Measurements from ENCODE around the gene ADTRP. TPM values are rescaled to one million over a fixed set of nuclear protein-coding genes. Genes with fewer than 3 reads are reported as not detected.

Gene ADTRP
- polyA plus RNA-seq, 2 donors = 0.31 to 0.35 TPM

DNA sequence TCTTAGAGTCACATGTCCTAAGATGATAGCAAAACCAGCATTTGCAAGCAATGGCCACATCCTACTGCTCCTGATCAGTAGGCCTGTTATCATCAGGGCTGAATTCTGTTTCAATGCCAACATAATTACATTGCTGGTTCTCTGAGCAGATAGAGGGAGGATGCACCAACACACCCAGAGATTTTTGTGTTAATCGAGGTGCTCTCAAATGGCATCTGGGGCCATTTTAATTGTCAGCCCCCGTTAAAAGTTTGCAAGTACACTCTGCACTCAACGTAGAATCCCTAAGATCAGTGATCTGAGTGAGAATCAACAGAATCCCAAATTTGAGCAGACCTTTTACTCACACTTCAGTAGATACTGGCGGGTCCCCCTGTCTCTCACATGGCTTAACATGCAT lies 24.8 kb downstream of the ADTRP start:
- Histone ChIP-seq H3K27ac (ENCODE audit: low read depth in 2 of 2, low read length in 1 of 2) (no peak overlapping the region), H3K9me3 (ENCODE audit: control insufficient read depth in 2 of 2, insufficient read depth in 1 of 2, low read depth in 1 of 2, low read length in 1 of 2) (no peaks in the 10 kb centered on the region), H3K4me3 (ENCODE audit: low read depth in 1 of 2, low read length in 2 of 2) (no peak overlapping the region), H3K27me3 (ENCODE audit: control insufficient read depth in 1 of 2, insufficient read depth in 2 of 2, low read length in 2 of 2) (no peaks in the 10 kb centered on the region), H3K4me1 (ENCODE audit: control insufficient read depth in 2 of 2, insufficient read depth in 2 of 2, low read length in 1 of 2) (peaks cover 0 to under 1% of the 10 kb centered on the region in 2 donors), H3K36me3 (ENCODE audit: control insufficient read depth in 2 of 2, insufficient read depth in 2 of 2, low read length in 1 of 2) (no peaks in the 10 kb centered on the region)
- WGBS, 2 donors = 90 to 95% methylated on average over 4 of the region's 4 CpGs

DNA sequence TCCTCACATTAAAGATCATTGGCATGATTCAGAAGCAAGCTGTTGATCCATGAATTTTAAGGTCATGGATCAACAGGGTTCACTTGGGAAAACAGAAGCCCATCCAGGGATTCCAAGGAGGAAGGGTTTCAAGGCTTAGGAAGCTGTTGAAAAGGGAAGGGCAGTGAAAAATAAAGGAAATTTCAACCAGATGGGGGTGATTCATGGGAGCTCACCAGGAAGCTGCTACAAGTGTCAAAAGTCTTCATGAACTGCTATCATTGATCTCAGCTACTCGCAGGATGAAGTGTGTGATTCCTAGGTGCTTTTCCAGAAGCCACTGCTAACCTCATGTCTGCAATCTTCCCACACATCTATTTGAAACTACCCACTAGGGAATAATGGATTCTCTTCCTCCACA lies 26.2 kb downstream of the ADTRP start:
- Histone ChIP-seq H3K27me3 (ENCODE audit: control insufficient read depth in 1 of 2, insufficient read depth in 2 of 2, low read length in 2 of 2) (no peaks in the 10 kb centered on the region), H3K27ac (ENCODE audit: low read depth in 2 of 2, low read length in 1 of 2) (no peak overlapping the region), H3K36me3 (ENCODE audit: control insufficient read depth in 2 of 2, insufficient read depth in 2 of 2, low read length in 1 of 2) (no peaks in the 10 kb centered on the region), H3K9me3 (ENCODE audit: control insufficient read depth in 2 of 2, insufficient read depth in 1 of 2, low read depth in 1 of 2, low read length in 1 of 2) (no peaks in the 10 kb centered on the region), H3K4me1 (ENCODE audit: control insufficient read depth in 2 of 2, insufficient read depth in 2 of 2, low read length in 1 of 2) (peaks cover 0 to 3% of the 10 kb centered on the region in 2 donors), H3K4me3 (ENCODE audit: low read depth in 1 of 2, low read length in 2 of 2) (no peak overlapping the region)
- whole genome bisulfite sequencing, 2 donors = 76 to 79% methylated on average over 1 of the region's 1 CpG

DNA sequence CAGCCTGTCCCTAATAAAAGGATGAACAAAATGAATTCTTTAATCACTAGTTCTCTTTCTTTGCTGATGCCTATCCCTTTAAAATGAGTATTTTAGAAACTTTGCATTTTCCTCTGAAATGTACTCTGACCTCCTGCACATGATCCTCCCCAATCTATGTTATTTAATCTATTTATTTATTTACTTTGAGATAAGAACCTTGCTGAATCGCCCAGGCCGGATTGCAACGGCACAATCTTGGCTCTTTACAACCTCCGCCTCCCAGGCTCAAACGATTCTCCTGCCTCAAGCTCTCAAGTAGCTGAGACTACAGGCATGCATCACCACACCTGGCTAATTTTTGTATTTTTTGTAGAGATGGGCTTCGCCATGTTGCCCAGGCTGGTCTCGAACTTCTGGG lies 27.9 kb downstream of the ADTRP start:
- Histone ChIP-seq H3K27ac (ENCODE audit: low read depth in 2 of 2, low read length in 1 of 2) (no peak overlapping the region), H3K4me1 (ENCODE audit: control insufficient read depth in 2 of 2, insufficient read depth in 2 of 2, low read length in 1 of 2) (peaks cover 0 to 3% of the 10 kb centered on the region in 2 donors), H3K4me3 (ENCODE audit: low read depth in 1 of 2, low read length in 2 of 2) (no peak overlapping the region), H3K27me3 (ENCODE audit: control insufficient read depth in 1 of 2, insufficient read depth in 2 of 2, low read length in 2 of 2) (no peaks in the 10 kb centered on the region), H3K9me3 (ENCODE audit: control insufficient read depth in 2 of 2, insufficient read depth in 1 of 2, low read depth in 1 of 2, low read length in 1 of 2) (no peaks in the 10 kb centered on the region), H3K36me3 (ENCODE audit: control insufficient read depth in 2 of 2, insufficient read depth in 2 of 2, low read length in 1 of 2) (no peaks in the 10 kb centered on the region)
- 59 to 69% methylated on average over 7 of the region's 7 CpGs for WGBS, 2 donors

DNA sequence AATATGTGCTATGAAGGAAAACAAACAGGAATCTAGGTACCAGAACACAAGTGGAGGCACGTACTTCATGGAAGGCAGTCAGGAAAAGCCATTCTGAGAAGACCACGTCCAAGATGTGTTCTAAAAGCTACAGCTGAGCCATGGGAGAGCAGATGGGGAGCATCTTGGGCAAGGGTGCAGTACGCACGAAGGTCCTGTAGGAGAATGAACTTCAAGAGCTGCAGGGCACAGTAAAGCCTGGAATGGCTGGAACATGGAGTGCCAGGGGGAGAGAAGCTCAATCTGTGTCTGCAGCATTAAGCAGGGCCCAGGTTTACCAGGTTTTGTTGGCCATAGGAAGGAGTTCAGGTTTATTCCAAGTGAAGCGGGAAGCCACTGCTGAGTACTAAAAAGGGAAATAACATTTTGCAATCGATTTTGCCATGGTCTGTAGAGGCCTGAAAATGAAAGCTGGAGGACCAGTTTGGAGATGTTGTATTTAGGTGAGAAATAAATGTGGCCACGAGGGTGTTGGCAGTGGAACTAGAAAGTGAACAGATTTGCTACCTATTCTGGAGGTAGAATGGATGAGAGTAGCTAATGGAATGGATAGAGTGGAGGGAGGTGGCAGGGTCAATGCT lies 29.9 kb downstream of the ADTRP start:
- no peaks in the 10 kb centered on the region for H3K27me3 ChIP-seq (ENCODE audit: control insufficient read depth in 1 of 2, insufficient read depth in 2 of 2, low read length in 2 of 2)
- H3K4me1 ChIP-seq (ENCODE audit: control insufficient read depth in 2 of 2, insufficient read depth in 2 of 2, low read length in 1 of 2) = peaks cover 0 to 3% of the 10 kb centered on the region in 2 donors
- WGBS, 2 donors = 84 to 89% methylated on average over 7 of the region's 7 CpGs
- no peak overlapping the region for H3K4me3 ChIP-seq (ENCODE audit: low read depth in 1 of 2, low read length in 2 of 2)
- H3K36me3 ChIP-seq (ENCODE audit: control insufficient read depth in 2 of 2, insufficient read depth in 2 of 2, low read length in 1 of 2) = no peaks in the 10 kb centered on the region
- no peaks in the 10 kb centered on the region for H3K9me3 ChIP-seq (ENCODE audit: control insufficient read depth in 2 of 2, insufficient read depth in 1 of 2, low read depth in 1 of 2, low read length in 1 of 2)
- H3K27ac ChIP-seq (ENCODE audit: low read depth in 2 of 2, low read length in 1 of 2) = no peak overlapping the region

DNA sequence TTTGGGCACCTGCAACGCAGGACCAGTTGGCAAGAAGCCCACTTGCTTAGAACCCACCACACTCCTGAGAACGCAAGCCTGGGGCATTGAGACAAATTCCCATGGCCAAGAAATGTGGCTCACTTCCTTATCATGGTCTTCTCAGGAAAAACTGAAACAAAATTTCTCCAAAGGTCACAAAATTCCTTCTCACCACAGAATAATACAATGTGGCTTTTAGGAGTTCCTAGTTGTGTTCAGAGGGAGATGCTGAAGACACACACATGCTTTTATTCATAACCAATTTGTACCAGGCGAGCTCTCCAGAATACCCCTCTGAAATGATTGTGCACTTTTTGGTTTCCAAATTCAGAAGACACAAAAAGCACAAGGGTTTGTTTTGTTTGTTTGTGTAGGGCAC lies 31.6 kb downstream of the ADTRP start:
- no peaks in the 10 kb centered on the region for H3K27me3 ChIP-seq (ENCODE audit: control insufficient read depth in 1 of 2, insufficient read depth in 2 of 2, low read length in 2 of 2)
- H3K27ac ChIP-seq (ENCODE audit: low read depth in 2 of 2, low read length in 1 of 2) = no peak overlapping the region
- no peaks in the 10 kb centered on the region for H3K9me3 ChIP-seq (ENCODE audit: control insufficient read depth in 2 of 2, insufficient read depth in 1 of 2, low read depth in 1 of 2, low read length in 1 of 2)
- WGBS, 2 donors = 89 to 94% methylated on average over 3 of the region's 3 CpGs
- peaks cover 0 to 3% of the 10 kb centered on the region in 2 donors for H3K4me1 ChIP-seq (ENCODE audit: control insufficient read depth in 2 of 2, insufficient read depth in 2 of 2, low read length in 1 of 2)
- H3K36me3 ChIP-seq (ENCODE audit: control insufficient read depth in 2 of 2, insufficient read depth in 2 of 2, low read length in 1 of 2) = no peaks in the 10 kb centered on the region
- no peak overlapping the region for H3K4me3 ChIP-seq (ENCODE audit: low read depth in 1 of 2, low read length in 2 of 2)

DNA sequence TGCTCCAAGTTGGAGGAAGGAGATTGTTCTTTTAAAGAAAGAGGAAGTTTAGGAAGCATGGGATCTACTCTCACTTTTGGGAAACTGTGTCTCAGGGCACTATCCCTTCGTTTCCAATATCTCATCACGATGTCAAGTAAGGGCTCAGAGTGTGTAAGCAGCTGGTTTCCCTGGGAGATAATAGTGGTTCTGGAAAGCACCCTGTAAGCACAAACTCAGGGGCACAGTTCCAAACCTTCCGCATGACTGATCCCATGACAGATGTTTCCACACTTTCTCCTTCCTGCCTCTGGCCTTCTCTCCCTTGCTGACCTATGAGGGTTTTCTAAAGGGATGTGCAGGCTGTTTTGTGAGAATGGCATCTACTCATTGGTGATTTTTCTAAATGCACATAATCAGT lies 33.9 kb downstream of the ADTRP start:
- Histone ChIP-seq H3K36me3 (ENCODE audit: control insufficient read depth in 2 of 2, insufficient read depth in 2 of 2, low read length in 1 of 2) (no peaks in the 10 kb centered on the region), H3K9me3 (ENCODE audit: control insufficient read depth in 2 of 2, insufficient read depth in 1 of 2, low read depth in 1 of 2, low read length in 1 of 2) (no peaks in the 10 kb centered on the region), H3K4me3 (ENCODE audit: low read depth in 1 of 2, low read length in 2 of 2) (no peak overlapping the region), H3K27me3 (ENCODE audit: control insufficient read depth in 1 of 2, insufficient read depth in 2 of 2, low read length in 2 of 2) (no peaks in the 10 kb centered on the region), H3K27ac (ENCODE audit: low read depth in 2 of 2, low read length in 1 of 2) (peak overlapping the region in 1 of 2 donors; percentile 2), H3K4me1 (ENCODE audit: control insufficient read depth in 2 of 2, insufficient read depth in 2 of 2, low read length in 1 of 2) (peaks cover 0 to 3% of the 10 kb centered on the region in 2 donors)
- WGBS, 2 donors = 33 to 37% methylated on average over 3 of the region's 3 CpGs

DNA sequence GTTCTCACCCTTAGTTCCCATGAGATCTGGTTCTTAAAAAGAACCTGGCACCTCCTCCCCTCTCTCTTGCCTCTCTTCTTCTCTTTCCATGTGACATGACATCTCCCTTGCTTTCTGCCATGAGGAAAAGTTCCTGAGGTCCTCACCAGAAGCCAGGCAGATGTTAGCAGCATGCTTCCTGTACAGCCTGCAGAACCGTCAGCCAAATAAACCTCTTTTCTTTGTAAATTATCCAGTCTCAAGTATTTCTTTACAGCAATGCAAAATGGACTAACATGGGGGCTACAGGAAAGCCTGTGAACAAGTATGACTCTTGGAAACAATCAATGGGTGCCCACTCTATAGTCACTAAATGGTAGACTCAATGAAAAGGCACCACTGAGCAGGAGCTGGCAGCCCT lies 34.5 kb downstream of the ADTRP start:
- Histone ChIP-seq H3K27me3 (ENCODE audit: control insufficient read depth in 1 of 2, insufficient read depth in 2 of 2, low read length in 2 of 2) (no peaks in the 10 kb centered on the region), H3K27ac (ENCODE audit: low read depth in 2 of 2, low read length in 1 of 2) (no peak overlapping the region)
- WGBS, 2 donors = 91 to 92% methylated on average over 1 of the region's 1 CpG

DNA sequence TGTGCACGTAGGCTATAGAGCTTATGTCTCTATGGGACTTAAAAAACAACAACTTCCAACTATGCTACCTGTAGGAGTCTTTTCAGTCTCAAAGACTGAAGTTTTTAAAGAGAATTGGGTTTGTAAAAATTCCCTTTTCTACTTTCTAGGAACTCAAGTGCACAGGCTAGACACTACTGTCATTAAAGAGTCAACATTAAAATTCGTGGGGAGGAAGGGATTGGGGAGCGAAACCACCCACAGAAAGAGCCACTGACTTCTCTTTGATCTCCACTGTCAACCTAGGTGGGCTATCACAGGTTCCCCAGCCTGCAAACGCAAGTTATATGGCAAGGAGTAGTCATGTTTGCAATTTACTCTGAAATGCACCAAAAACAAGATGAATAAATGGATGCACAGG lies 37.7 kb downstream of the ADTRP start:
- 69 to 80% methylated on average over 4 of the region's 4 CpGs for WGBS, 2 donors
- Histone ChIP-seq H3K4me1 (ENCODE audit: control insufficient read depth in 2 of 2, insufficient read depth in 2 of 2, low read length in 1 of 2) (peaks cover 0 to 9% of the 10 kb centered on the region in 2 donors), H3K27ac (ENCODE audit: low read depth in 2 of 2, low read length in 1 of 2) (no peak overlapping the region)

More for the DNA sequence above, 34.5 kb downstream of the ADTRP start:
- Histone ChIP-seq H3K4me3 (ENCODE audit: low read depth in 1 of 2, low read length in 2 of 2) (no peak overlapping the region), H3K4me1 (ENCODE audit: control insufficient read depth in 2 of 2, insufficient read depth in 2 of 2, low read length in 1 of 2) (peaks cover 0 to 3% of the 10 kb centered on the region in 2 donors), H3K36me3 (ENCODE audit: control insufficient read depth in 2 of 2, insufficient read depth in 2 of 2, low read length in 1 of 2) (no peaks in the 10 kb centered on the region), H3K9me3 (ENCODE audit: control insufficient read depth in 2 of 2, insufficient read depth in 1 of 2, low read depth in 1 of 2, low read length in 1 of 2) (no peaks in the 10 kb centered on the region)

DNA sequence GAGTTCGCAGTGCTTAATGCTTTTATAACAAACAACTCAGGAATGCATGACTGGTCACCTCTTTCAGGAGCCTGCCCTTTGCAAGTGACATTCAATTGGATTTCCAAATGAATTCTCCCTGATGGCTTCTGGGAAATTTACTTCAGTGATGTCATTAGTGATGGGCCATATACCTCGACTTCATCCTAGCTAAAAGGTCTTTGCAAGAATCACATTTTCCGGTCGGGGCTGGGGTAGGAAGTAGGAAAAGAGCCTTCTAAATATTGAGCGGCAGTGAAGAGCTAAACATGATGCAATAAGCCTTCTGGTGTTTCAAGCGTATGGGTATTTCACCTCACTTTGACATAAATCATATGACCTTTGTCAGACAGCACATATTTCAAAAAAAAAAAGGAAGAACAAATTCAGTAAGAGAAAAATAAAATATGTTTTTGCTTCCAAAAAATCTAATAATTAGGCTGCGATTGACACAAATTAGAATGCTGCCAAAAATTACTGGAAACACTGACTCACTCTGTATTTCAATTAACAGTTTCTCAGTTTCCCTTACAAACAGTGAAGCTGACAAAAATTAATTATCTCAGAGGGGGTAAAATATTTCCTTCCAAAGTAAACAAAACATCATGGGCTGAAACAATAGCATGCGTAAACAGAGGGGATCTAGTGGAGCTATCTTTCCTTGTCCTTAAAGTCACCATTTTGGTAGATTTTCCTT lies 39.8 kb downstream of the ADTRP start:
- Histone ChIP-seq H3K27ac (ENCODE audit: low read depth in 2 of 2, low read length in 1 of 2) (no peak overlapping the region), H3K9me3 (ENCODE audit: control insufficient read depth in 2 of 2, insufficient read depth in 1 of 2, low read depth in 1 of 2, low read length in 1 of 2) (no peaks in the 10 kb centered on the region), H3K4me3 (ENCODE audit: low read depth in 1 of 2, low read length in 2 of 2) (no peak overlapping the region), H3K4me1 (ENCODE audit: control insufficient read depth in 2 of 2, insufficient read depth in 2 of 2, low read length in 1 of 2) (peaks cover 0 to 15% of the 10 kb centered on the region in 2 donors), H3K36me3 (ENCODE audit: control insufficient read depth in 2 of 2, insufficient read depth in 2 of 2, low read length in 1 of 2) (no peaks in the 10 kb centered on the region), H3K27me3 (ENCODE audit: control insufficient read depth in 1 of 2, insufficient read depth in 2 of 2, low read length in 2 of 2) (no peaks in the 10 kb centered on the region)
- 78 to 79% methylated on average over 8 of the region's 8 CpGs for WGBS, 2 donors

More for the DNA sequence above, 37.7 kb downstream of the ADTRP start:
- Histone ChIP-seq H3K27me3 (ENCODE audit: control insufficient read depth in 1 of 2, insufficient read depth in 2 of 2, low read length in 2 of 2) (no peaks in the 10 kb centered on the region), H3K36me3 (ENCODE audit: control insufficient read depth in 2 of 2, insufficient read depth in 2 of 2, low read length in 1 of 2) (no peaks in the 10 kb centered on the region), H3K9me3 (ENCODE audit: control insufficient read depth in 2 of 2, insufficient read depth in 1 of 2, low read depth in 1 of 2, low read length in 1 of 2) (no peaks in the 10 kb centered on the region), H3K4me3 (ENCODE audit: low read depth in 1 of 2, low read length in 2 of 2) (no peak overlapping the region)

DNA sequence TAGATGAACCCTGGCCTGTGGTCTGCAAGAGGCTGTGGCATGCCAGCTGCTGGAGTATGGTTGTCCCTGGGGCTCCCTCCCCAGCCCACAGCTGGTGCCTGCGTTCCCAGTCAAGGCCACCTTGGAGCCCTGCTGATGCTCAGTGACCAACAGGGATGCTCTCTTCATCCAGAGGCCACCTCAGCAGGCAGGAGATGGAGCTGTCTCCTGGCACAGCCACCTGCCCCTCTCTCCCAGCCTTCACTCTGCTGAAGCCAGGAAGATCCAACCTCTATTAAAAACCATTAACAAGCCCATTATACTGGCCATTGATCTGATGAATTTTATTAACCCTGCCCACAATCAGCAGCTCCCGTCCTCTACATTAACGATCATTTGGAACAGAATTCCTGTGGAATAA lies 40.4 kb downstream of the ADTRP start:
- H3K27ac ChIP-seq (ENCODE audit: low read depth in 2 of 2, low read length in 1 of 2) = no peak overlapping the region
- H3K4me1 ChIP-seq (ENCODE audit: control insufficient read depth in 2 of 2, insufficient read depth in 2 of 2, low read length in 1 of 2) = peaks cover 0 to 15% of the 10 kb centered on the region in 2 donors
- H3K4me3 ChIP-seq (ENCODE audit: low read depth in 1 of 2, low read length in 2 of 2) = no peak overlapping the region
- no peaks in the 10 kb centered on the region for H3K9me3 ChIP-seq (ENCODE audit: control insufficient read depth in 2 of 2, insufficient read depth in 1 of 2, low read depth in 1 of 2, low read length in 1 of 2)
- H3K27me3 ChIP-seq (ENCODE audit: control insufficient read depth in 1 of 2, insufficient read depth in 2 of 2, low read length in 2 of 2) = no peaks in the 10 kb centered on the region
- 93 to 95% methylated on average over 3 of the region's 3 CpGs for WGBS, 2 donors
- H3K36me3 ChIP-seq (ENCODE audit: control insufficient read depth in 2 of 2, insufficient read depth in 2 of 2, low read length in 1 of 2) = no peaks in the 10 kb centered on the region

Data from esophagus (tissue), 2 donors.